Activated CD4-positive, alpha-beta T cell treated with anti-CD3 and anti-CD28 coated beads, Interleukin-2, amount 50 U/mL, for 48 hours (primary cell): ENCODE results near the gene BMP6.
A peak's percentile ranks its signal among the peaks of the same experiment; 100 is the strongest.

Experiments used
- DNase-seq, 2 experiments: peaks; one replicate each; pipeline ENCODE4 v3.0.0-alpha.2; 2020

Gene BMP6

DNA sequence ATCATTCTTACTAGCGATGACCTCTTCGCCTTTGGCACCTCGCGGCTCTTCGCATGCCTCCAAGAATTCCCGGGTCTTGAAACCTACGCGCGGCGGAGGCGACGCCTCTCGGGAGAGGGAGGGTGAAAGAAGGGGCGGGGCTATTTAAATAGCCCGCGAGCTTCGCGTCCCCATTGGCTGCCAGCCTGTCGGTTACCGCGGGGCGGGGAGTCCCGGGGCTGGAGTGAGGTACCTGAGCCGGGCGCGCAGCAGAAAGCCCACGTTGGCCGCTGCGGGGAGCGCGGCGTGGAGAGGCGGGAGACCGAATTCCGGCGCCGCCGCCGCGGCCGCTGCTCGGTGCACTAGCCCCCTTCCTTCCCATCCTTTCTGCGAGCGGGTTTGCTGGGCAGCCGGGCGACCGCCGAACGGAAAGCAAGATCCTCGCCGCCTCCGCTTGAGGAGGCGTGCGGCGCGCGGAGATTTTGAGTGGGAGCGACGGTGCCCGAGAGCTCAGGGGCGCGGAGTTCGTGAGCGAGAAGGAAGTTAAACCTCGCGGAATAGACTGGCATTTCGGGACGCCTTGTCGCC, at the start of gene BMP6:
BMP6 (plus strand) TSS at position 251 of the 567 bp plus-strand sequence. CDS start 857 bp downstream, outside the sequence.
- peak; percentile 65 to 75 for DNase-seq

DNA sequence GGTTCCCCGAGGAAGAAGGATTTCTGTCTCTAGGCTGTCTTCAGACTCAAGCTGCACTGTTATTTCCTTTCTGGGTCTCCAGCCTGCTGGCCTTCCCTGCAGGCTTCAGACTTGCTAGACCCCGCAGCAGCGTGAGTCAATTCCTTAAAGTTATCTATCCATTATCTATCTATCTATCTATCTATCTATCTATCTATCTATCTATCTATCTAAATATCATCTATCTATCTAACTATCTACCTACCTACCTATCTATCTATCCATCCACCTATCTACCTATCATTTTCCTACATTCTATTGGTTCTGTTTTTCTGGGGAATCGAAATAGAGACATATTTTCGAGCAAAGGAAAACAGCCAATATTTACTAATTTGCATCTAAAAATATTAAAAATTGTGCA, 48.7 kb upstream of the BMP6 start:
- DNase-seq, result no peak

DNA sequence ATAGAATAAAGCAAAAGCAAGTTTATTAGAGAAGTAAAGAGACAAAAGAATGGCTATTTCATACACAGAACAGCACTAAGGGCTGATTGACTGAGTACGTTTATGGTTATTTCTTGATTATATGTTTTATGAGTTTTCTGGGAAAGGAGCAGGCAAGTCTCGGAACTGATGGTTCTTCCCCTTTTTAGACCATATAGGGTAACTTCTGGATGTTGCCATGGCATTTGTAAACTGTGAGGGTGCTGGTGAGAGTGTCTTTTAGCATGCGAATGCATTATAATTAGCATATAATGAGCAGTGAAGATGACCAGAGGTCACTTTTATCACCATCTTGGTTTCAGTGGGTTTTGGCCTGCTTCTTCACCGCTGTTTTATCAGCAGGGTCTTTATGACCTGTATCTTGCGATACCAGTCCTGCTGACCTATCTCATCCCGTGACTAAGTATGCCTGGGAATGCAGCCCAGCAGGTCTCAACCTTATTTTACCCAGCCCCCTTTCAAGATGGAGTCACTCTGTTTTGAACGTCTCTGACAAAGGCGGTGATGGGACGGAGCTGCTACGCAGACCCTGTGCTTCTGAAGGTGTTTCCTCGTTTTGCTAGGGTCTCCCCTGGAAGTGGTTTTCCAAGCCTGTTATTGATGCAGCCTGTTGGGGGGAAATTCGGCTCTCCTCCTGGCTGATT, 45.4 kb upstream of the BMP6 start:
- DNase-seq, result no peak

DNA sequence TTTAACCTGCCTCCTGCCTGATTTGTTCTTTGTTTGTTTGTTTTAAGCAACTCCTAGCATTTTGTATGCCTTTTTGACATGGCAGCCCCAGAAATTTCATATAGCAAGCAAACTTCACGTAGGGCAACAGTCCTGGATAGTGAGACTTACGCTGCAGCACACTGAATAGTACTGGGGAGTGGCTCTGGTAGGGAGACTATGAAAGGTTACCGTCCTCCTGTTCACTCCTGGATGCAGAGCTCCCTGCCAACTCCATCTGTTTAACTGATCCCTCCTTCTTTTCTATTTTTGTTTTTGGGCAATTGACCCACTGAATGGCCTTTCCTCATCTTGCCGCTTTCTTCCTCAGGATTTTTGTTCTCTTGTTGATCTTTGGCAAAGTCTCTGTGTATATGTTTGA, 44.5 kb upstream of the BMP6 start:
- DNase-seq, result no peak

DNA sequence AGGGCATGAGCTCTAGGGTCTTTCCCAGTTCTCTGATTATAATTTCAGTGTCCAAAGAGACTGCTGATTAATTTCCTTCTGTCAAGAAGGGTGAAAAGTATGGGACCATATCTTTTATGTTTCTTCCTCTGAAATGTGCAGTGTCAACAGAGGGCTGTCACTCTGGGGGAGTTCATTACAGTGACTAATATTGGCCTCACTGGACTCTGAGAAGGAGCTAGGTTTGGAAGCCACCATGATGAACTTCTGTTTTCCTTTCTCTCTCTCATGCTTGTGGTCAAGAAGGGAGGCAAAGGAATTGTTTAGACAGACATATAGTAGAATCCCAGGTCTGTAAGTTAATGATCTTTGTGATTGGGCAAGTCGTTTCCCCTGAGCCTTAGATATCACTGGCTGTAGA, 41.8 kb upstream of the BMP6 start:
- no peak for DNase-seq

DNA sequence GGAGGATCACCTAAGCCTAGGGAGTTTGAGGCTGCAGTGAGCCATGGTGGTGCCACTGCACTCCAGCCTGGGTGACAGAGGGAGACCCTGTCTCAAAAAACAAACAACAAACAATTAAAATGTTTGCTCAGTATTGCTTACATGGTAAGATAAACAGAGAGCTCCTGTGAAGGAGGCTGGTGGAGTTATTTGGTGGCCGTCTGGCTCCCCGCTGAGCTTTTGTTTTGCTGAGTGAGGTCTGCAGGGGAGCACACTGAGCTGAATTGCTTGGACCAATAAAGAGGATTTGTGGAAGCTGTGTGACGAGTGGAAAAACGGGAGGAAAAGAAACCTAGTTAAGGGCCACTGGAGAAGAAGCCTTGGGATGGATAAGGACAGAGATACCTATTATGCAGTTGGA, 41.1 kb upstream of the BMP6 start:
- DNase-seq, result no peak

DNA sequence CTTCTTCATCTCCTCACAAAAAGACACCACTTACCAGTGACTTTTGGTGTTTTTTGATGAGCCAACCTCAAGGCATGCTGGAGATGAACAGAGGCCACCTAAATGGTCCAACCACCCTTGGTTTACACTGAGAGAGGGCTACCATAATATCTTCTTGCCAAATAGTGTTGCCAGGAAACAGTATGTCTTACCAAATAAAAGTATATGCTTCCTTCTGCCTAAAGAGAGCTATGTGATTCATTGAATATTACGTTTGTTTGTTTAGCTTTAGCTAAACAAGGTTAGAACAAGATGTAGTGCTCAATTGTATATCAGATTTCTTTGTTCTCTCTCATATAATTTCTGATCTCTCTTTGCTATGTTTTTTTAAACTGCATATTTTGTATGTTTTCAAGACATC, 40.6 kb upstream of the BMP6 start:
- DNase-seq, result no peak

DNA sequence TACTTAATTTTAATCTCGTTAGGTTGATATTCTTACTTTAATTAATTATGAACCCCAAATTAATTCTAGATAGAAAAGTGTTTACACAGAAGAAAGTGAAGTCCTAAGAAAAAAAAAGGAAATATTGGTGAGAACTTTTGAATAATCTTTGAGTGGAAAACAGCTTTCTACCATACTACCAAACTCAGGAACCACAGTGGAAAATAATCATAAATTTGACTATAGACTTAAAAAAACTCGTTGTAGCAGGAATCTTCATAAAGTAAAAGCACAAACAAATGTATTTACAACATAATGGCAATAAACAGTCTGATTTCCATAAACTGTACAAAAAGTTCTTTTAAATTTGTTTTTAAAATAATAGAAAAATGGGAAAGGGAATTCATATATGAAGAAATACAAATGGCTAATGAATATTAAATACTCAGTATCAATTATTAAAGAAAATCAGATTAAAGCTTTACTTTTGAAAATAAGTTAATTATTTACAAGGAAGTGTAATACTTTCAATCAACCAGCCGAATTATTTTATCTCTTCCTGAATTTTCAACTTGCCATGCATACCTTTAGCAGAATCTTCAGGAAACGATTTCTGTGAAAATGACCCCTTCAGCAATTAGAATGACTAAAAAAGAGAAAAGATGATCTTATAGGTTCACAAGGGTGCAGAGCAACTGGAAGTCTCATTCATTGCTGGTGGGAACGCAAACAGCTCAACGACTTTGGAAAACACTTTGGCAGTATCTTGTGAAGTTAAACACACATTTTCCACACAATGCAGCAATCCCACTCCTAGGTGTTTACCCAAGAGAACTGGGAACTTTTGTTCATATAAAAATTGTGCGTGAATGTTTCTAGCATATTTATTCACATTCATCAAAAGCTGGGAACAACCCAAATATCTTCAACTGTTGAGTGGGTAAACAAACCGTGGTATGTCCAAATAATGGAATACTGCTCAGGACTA, 38.5 kb upstream of the BMP6 start:
- no peak for DNase-seq

DNA sequence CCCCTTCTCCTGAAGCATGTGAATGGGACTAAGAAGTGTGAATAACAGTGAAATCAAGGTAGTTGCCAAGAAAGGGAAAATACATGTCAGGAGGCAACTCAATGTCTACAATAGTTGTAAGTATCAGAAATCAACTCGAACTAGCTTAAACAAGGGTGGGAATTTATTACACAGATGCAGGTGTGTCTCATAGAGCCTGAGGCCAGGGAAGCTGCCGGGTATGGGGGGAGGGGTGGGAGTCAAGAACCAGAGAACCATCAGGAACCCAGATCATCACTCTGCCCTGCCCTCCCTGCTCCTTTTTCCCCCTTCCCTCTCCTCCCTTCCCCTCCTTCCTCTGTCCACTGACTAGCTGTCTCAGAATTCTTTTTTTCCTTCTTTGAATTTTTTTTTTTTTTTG, 34.9 kb upstream of the BMP6 start:
- DNase-seq, result no peak

DNA sequence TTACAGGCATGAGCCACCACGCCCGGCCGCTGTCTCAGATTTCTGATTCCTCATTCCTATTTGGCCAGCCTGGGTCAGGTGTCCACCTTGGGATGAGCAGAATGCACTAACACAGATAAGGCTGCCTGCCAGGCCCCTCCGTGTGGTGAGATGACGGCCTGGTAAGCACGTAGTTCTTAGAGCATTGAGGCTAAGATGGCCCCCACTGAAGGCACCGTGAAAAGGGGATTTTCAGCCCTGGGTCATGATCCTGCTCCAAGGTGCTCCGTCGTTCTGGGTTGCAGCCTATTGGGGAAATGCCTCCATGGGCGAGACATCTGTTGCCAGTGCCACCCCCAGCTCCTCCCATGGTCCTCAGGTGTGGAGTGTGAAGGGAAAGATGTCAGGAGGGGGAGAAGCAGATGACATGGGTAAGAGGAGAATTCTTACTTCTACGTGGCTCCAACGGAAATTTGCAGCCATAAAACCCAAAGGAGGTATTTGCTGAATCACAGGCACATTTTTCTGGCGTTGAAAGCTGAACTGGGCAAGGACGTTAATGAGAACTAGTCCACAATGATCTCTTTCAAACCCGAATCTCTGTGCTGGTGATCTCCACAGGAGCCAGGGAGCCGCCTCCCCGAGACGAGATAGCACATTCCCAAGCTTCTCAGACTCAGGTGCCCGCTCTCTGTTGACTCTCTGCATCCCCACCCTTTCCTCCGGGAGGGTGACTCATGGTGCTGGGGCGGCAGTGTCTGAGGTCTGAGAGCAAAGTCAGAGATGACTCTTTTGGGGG, 34.0 kb upstream of the BMP6 start:
- peak in 1 of 2 experiments; percentile 8 for DNase-seq

DNA sequence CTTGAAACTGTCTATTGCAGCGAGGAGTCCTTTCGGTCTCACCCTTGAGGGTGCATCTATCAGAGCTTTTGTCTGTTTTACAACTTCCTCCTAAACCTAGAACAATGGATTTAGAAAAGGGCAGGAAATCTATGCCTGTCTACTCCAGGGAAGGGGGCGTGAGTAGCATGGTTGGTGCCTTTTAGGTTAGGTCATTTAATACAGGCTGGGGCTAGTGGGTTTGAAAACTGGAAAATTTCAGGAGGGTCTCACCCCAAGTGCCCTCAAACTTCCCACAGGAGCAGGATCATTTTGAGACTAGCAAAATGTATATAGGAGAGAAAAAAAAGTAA, 33.5 kb upstream of the BMP6 start:
- DNase-seq, result no peak

DNA sequence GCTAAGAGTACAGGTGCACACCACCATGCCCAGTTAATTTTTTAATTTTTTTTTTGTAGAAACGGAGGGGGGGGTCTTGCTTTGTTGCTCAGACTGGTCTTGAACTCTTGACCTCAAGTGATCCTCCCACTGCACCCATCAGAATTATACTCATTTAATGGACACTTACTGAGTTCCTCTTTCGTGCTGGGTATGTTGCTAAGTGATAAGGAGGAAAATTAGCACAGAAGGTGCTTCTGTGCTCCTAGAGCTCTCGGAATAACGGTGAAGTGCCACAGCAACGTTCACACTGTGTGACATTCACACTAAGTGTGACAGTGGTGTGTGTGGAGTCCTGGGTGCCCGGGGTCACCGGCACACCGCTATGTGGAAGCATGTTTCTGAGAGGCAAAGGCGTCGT, 32.1 kb upstream of the BMP6 start:
- no peak for DNase-seq

DNA sequence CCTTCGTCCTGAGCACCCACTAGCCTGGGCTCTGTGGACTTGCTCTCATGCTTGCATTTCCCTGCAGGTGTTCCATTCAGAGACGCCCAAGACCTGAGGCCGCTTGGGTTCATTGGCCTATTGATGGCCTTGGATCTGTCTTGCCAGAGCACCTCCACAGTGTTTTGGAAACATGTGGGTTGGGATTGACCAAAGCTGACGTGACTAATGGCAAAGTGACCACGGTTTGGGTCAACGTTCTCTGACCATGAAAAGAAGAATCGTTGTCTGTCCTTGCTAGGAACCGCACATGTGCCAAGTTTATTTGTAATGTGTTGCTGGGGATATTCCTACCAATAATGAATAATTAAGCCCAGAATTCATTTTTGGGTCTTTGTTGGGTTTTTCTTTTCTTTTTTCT, 29.8 kb upstream of the BMP6 start:
- no peak for DNase-seq

DNA sequence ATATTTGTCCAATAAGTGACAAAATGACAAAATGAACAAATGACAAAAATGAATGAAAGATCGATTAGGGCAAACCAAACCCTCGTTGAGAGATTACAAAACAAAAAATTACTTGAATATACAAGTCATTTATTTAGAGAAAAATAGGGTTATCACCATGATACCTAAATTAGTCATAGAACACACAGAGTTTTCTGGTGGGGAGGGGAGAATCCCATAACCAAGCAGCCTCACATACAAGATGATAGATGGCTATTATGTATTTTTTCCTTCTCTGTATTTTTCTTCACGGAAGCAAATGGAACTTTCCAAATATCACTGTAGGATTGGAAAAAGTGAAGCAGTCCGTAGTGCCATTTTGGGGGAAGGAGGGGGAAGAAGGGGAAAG, 28.5 kb upstream of the BMP6 start:
- DNase-seq, result no peak

DNA sequence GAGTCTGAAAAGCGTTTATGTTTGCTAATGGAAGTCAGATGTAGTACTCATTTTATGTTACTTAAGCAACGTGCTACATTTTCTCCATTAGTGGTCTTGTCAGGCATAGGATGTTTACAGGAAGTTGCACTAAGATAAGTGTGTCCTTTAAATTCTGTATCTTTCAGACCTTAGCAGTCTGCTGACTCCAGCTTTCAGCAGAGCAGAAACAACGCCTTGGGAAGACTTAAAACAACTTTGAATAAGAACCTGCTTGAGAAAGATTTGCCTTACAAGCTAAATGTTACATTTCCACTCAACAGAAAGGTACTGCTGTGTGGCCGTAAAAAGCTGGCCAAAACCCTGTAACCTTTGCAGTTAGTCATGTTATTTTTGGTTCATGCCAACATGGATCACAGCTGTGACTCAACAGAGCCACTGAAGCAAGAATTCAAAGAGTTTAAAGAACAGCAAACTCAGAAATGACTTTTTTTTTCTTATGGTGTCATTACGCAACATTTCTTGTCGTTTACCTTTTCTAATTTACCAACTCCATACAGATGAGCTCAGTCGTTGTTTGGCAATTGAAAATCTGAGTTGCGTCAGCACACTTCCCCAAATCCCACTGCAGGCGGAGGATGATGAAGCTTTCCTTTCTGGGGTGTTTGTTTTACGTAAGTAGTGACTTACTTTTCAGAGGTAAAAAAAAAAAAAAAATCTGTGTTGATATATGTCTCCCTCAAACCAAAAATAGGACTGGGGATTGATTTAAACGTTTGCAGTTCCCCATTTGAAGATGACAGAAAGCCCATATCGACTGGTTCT, 27.9 kb upstream of the BMP6 start:
- no peak for DNase-seq

DNA sequence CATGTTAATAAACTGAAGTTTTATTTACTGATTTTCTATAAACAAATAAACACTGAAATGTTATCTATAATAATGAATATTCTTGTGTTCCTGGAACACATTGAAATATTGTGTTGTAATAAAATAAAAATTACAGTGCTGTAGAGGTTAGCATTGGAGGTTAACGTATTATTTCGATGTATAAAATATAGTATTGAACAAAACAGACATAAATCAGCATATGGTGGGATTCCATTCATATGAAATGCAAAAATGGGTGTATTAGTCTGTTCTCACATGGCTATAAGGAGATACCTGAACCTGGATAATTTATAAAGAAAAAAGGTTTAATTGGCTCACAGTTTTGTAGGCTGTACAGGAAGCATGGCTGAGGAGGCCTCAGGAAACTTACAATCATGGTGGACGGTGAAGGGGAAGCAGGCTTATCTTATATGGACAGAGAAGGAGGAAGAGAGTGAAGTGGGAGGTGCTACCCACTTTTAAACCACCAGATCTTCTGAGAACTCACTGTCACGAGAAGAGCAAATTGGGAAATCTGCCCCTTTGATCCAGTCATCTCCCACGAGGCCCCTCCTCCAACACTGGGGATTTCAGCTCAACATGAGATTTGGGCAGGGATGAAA, 24.6 kb upstream of the BMP6 start:
- DNase-seq, result no peak

DNA sequence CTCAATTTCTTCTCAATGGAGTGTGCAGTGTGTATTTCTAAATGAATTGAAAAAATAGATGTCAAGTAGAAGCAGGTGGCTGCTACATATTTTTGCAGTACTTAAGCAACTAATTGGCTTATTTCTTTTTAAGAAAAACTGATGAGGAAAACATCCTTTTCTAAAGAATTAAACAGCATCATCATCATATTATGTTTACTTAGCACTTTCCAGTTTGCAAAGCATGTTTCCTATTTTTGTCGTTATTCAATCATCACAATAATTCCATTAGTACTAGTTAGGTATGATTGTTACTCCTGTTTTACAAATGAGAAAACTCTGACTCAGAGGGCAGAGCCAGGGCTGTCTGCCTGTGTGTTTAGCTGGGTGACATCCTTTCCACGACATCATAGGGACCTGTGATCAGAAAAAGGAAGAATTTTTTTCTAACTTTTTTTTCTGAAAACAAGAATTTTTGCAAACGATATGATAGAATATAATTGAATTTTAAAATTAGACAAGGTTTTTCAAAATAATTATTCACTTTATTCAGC, 22.7 kb upstream of the BMP6 start:
- DNase-seq, result no peak

DNA sequence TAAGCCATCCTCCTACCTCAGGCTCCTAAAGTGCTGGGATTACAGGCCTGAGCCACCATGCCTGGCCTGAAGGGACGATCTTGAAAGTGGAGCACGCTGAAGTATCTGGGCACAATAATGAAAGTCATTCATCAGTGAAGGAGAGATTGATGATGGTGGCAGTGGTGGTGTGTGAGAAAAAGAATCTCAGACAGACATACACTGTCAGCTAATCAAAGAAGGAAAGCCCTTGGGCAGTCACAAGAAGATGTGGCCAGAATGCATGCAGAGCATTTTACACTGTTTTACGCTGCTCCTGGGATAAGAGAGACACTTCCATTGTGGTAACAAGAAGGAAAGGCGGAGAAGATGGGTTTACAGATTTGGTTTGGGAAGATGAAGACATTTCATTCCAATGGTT, 20.4 kb upstream of the BMP6 start:
- no peak for DNase-seq

DNA sequence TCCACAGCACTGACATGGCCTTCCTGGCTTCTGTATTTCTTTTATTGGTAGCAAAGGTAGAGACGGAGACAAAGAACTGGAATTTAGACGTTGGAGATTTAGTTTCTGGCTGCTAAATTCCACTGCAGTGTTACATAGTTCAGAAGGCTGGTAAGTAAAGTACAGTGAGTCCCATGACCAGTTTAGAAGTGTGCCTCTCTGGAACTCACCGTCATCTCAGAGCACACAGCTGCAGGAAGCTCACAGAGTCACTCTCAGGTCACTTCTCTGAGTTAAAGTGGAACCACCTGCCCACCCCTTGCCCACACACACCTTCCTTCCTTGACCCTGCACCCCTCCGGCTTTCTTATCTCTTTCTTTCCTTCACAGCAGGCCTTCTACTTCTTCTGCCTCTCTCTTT, 19.6 kb upstream of the BMP6 start:
- DNase-seq, result no peak

DNA sequence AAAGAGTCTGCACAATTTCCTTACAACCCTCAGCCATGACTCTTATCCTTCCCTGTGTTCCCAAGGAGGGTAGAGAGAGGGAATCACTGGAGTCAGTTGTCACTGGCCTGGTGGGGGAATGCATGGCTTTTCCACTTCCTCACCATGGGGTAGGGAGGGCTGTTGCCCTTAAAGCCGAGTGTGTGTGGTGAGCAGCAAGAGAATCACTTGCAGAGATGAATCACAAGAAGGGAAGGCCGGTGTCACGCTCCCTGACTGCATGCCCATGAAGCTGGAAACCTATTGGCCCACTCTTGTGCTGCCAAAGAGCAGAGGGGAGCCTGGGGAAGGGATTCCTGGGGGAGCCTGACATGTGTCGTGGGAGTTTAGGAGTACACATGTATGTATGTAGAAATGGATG, 18.1 kb upstream of the BMP6 start:
- no peak for DNase-seq

DNA sequence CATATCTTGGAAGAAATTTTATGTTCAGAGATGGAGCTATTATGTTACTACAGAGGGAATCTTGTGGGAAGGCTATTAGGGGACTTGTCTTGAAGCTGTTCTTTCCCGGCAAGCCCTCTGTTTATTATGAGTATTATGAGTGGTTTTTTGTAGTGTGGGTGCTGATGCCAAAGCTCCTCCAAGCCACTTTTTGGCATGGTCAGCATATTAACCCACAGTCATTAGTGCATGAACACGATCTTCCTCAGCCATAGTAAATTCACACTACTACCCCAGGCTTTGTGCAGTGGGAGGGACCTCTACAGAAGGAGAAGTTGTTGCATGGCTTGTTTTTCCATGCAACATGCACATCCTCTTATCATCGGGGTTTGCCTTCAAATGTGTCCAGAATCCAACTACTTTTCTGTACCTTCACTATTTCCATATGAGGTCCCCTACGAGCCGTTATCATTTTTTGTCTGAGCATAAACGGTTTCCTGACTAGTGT, 6.5 kb upstream of the BMP6 start:
- no peak for DNase-seq

DNA sequence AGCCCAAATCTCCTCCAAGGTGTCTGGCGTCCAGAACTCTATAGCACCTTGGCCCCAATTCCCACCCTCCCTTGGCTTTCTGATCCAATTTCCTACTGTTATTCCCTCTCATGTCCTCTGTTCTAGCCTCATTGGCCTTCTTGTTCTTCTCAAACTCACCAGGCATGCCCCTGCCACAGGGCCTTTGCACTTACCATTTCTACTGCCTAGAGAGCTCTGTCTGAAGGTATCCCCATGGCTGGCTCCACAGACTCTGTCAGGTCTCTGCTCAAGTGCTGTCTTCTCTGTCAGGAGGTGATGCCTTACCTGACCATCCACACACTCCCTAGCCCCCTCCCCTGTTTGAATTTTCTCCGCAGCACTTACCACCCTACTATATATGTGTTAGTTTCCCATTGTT, 5.6 kb upstream of the BMP6 start:
- DNase-seq, result no peak
